ENCODE measurements around the gene CKS1B.
A peak's percentile ranks its signal among the peaks of the same experiment; 100 is the strongest.
"Not testable (repeated sequence)": the region's sequence is repeated elsewhere in the genome, so short reads cannot be mapped to it uniquely, and the experiment has no call there.

The CKS1B gene

DNA sequence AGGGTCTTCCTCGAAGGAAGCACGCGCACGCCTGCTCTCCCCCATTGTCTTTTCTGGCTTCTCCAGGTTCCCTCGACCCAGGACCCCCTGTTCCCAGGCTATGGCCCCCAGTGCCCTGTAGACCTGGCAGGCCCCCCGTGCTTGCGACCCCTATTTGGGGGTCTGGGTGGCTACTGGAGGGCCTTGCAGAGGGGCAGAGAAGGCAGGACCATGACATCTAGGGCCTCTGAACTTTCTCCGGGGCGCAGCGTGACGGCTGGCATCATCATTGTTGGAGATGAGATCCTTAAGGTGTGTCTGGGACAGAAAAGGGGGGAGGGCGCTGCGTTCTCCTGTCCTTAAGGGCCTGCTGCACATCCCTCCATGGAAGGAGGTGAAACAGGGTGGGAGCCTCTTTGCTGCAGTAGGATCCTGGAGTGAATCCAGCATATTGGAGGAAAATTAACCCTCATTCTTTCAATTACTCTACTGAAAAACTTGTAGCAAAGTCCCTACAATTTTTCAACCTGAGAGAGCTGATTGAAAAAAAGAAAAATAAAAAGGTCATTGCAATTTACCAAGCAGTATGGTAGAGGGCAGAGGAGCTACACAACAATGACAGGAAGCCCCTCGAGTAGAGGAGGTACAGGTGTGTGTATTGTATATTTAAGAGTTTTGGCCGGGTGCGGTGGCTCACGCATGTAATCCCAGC is 9.4 kb downstream of the CKS1B start:
- DNase-seq (ENCODE audit: low spot score) (no peak), FAIRE-seq (no peak)

DNA sequence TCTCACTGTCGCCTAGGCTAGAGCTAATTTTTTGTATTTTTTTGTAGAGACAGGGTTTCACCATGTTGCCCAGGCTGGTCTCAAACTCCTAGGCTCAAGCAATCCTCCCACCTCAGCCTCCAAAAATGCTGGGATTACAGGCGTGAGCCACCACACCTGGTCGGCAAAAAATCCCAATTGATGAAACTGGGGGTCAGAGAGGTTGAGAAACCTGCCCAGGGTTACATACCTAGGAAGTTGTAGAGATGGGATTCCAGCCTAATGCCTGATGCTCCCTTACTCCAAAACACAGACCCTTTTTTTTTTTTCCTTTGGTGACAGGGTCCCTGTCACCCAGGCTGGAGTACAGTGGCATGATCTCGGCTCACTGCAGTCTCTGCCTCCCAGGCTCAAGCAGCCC is 12.3 kb downstream of the CKS1B start:
- DNase-seq (ENCODE audit: low spot score); FAIRE-seq: not testable (repeated sequence)

DNA sequence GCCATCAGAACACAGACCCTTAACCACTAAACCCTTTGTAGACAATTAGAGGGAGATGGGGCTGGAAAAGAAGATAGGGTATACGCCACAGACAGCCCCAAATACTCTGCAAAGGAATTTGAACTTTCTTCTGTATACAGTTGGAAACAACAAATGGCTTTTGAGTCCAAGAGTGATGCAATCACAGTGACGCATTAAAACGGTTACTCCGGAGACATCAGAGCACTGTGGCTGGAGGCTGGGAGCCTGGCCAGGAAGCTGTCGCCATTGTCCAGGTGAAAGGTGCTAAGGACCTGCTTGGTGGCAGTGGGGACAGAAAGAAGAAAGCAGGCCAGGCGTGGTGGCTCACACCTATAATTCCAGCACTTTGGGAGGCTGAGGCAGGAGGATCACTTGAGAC is 12.8 kb downstream of the CKS1B start:
- DNase-seq (ENCODE audit: low spot score) (no peak), FAIRE-seq (no peak)

DNA sequence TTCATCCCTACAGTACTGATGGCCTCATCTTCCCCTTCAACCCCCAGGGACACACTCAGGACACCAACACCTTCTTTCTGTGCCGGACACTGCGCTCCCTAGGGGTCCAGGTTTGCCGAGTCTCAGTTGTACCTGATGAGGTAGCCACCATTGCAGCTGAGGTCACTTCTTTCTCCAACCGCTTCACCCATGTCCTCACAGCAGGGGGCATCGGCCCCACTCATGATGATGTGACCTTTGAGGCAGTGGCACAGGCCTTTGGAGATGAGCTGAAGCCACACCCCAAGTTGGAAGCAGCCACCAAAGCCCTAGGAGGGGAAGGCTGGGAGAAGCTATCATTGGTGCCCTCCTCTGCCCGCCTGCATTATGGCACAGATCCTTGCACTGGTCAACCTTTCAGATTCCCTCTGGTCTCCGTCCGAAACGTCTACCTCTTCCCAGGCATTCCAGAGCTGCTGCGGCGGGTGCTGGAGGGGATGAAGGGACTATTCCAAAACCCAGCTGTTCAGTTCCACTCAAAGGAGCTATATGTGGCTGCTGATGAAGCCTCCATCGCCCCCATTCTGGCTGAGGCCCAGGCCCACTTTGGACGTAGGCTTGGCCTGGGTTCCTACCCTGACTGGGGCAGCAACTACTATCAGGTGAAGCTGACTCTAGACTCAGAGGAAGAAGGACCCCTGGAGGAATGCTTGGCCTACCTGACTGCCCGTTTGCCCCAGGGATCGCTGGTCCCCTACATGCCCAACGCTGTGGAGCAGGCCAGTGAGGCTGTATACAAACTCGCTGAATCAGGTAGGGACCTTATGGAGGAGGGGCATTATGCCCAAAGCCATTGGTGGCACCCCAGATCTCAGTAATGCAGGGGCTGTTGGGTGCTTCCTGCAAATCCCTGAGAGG is 13.8 kb downstream of the CKS1B start:
- DNase-seq (ENCODE audit: low spot score): no peak
- FAIRE-seq: no peak

DNA sequence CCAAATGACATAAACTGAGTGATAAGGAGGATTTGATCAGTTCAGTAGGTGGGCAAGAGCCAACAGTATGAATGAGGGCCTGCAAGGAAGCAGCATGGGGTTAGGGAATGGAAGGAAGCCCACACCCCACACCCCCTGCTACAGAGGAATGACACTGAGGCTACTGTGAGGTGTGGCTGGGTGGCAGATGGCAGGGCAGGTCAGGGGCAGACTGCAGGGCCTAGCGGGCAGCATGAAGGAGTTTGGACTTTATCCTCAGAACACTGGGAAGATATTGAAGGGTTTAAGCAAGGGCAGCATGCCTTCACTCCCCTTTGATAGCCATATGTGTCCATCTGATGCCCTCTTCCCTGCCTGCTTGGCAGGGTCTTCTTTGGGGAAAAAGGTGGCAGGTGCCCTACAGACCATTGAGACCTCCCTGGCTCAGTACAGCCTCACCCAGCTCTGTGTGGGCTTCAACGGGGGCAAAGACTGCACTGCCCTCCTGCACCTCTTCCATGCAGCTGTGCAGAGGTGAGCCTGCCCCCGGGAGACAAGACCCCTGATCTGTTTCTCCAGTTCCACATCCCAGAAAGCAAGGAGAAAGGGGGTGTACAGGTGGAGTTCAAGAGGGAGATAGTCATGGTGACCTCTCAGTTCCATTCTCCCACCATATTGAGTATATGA is 14.8 kb downstream of the CKS1B start:
- DNase-seq (ENCODE audit: low spot score) (no peak), FAIRE-seq (no peak)

DNA sequence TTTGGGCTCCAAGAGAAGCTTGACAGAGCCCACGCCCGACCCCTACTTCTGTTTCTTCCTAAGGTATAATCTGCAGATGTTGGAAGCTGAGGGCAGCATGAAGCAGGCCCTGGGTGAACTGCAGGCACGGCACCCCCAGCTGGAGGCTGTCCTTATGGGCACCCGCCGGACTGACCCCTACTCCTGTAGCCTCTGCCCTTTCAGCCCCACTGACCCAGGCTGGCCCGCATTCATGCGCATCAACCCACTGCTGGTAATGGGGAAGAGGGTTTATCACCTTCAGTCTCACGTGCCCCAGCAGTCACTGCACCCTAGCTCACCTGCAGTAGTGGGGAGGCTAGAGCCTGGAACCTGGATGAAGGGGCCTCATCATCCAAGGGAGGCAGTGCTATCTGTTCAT is 15.8 kb downstream of the CKS1B start:
- DNase-seq (ENCODE audit: low spot score) (no peak), FAIRE-seq (no peak)

DNA sequence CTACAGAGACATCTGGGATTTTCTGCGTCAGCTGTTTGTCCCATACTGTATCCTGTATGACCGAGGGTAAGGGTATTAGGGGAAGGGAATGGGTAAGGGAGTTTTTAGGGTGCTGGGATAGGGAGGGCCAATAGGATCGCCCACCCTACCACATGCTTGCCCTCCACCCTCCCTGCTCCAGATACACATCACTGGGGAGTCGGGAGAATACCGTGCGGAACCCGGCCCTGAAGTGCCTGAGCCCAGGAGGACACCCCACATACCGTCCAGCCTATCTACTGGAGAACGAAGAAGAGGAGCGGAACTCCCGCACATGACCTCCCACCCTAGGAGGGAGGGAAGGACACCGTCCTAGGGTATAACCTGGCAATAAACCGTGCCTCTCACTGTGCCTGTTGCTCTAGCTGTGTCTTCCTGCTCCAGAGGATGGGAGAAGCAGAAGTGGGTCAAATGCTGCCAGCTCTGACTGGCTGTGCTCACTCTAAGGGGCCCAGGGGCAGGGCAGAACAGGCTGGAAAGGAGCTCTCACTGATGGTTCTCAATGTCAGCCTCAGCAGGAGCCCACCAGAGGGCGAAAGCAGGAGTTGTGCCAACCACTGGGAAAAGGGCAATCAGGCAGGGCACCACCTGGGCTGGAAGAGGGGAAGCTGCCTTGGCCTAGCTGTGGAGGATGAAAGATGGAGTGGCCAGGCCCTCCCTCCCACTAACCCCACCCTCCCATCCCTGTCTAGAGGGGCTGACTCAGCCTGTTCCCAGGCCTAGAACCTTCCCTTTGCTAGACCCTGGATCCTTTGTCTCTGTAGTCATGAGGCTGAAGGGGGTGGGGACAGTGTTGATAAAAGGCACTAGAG is 18.5 kb downstream of the CKS1B start:
- FAIRE-seq (no peak), DNase-seq (ENCODE audit: low spot score) (no peak)

DNA sequence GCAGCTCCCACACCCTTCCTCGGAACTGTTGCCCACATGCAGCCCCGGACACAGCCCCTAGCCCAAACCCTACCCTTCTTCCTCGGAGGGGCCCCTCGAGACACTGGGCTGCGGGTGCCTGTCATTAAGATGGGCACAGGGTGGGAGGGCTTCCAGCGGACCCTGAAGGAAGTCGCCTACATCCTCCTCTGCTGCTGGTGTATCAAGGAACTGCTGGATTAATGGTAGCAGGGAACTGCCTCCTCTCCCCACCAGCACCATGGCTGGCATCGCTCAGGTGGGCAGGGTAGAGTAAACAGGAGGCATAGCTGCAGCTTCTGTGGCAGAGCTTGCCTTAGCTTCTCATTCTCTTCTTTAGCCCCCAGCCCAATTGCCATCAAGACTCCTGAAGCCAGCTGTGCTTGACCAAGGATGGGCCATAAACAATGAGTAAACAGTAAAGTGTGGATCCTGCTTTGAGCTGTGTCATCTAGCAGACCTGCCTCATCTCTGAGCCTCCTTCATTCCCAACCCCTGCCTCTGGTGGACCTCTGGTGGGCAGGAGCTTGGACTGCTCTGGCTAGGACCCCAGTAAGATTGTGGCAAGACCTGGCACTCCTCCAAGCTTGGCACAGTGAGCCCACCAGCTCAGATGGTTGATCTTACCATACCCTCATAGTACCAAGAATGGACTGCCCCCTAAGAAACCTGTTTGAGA is 19.2 kb downstream of the CKS1B start, which contains the start of gene LENEP:
LENEP (plus strand) TSS at position 15 of the 697 bp plus-strand sequence; CDS start at position 37, 22 bp downstream.
- DNase-seq (ENCODE audit: low spot score): no peak
- no peak for FAIRE-seq

DNA sequence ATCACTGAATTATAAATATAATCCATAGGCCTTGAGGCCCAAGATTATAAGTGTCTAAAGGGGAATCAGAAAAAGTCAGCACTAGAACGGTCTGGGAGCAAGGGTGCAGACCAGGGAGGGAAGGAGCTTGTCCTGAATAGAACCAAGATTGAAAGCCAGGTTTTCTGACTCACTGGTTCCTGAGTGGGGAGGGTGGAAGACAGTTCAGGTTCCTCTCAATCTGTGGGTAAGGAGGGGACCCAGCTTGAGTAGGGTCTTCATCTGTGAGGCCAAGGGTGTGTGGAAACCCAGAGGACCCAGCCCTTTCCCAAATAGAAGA is 19.7 kb downstream of the CKS1B start:
- FAIRE-seq (no peak), DNase-seq (ENCODE audit: low spot score) (no peak)

DNA sequence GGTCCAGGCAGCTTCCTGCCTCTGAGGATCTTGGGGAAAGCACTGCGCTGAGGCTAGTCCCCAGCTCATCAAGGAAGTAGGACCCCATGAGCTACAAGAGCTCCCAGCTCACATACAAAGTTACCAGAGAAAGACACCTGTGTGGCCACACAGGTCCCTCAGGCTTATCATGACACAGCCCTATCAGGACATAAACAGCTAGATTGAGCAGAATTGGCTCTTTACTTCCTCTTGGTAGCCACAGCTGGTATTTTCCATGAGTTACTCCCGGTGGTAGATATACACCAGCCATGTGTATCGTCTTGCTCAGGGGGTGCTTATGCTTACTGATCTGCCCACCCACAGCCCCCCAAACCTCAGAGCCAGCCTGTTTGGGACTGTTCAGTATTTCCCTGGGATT is 20.1 kb downstream of the CKS1B start:
- DNase-seq (ENCODE audit: low spot score) (no peak), FAIRE-seq (no peak)

DNA sequence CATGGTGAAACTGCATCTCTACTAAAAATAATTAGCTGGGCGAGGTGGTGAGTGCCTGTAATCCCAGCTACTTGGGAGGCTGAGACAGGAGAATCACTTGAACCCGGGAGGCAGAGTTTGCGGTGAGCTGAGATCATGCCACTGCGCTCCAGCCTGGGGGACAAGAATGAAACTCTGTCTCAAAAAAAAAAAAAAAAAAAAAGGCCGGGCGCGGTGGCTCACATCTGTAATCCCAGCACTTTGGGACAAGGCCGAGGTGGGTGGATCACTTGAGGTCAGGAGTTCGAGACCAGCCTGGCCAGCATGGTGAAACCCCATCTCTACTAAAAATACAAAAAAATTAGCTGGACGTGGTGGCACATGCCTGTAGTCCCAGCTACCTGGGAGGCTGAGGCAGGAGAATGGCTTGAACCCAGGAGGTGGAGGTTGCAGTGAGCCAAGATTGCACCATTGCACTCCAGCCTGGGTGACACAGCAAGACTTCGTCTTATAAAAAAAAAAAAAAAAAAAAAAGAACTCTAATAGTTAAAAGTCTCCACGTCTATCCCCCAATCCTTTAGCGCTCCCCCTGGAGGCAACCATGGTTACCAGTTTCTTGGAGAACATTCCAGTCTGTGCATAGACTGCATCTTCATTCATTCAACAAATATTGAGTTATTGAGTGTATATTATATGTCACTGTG is 21.0 kb downstream of the CKS1B start:
- not testable (repeated sequence) for FAIRE-seq
- DNase-seq (ENCODE audit: low spot score): peak; percentile 54

DNA sequence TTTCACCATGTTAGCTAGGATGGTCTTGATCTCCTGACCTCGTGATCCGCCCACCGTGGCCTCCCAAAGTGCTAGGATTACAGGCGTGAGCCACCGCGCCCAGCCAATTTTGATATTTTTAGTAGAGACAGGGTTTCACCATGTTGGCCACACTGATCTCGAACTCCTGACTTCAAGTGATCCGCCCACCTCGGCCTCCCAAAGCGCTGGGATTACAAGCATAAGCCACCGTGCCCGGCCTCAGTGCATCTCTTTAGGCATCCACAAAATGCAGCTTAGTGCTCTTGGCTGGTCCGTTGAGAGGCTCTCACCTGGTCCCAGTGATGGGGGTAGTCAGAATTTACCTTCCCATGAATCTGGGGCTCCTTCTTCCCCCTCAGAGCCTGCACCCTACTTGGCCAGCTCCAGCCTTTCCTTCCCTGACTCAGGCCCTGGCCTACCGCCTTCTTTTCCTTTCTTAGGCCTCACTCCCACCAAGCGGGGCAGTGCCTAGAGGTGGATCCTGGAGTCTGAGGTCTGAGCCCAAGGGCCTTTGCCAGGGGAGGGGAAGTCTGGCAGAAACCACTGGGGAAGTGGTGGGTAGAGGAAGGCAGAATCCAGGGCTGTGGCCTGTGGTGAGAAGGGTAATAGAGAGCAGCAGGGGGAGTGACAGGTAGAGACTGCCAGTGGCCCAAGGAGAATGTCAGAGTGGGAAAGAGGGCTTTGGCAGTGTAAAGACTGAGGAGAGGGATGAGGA is 22.7 kb downstream of the CKS1B start:
- DNase-seq (ENCODE audit: low spot score): no peak
- no peak for FAIRE-seq

DNA sequence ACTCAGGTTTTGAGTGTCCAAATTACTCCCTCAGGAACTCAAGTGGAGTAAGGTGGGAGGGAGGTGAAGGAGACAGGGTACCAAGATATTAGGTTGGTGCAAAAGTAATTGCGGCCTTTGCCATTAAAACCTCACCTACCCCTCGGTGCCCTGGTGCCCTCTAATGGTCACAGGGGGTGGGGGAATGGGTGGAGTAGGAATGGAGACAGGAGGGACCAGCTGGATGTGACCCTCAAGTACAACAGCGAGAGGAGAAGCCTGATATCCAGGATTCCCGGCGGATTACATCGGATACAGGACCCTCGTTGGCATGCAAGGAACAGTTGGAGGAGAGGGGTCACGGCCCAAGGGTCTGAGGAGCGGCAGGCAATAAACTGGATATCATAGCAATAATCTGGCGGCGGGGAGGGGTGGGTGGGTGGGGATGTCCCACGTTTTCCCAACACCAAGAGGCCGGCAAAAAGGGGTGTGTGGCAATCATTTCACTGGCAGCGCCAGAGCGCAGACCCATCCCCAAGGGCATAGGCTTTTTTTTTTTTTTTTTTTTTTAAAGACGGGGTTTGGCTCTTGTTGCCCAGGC is 23.8 kb downstream of the CKS1B start:
- FAIRE-seq (no peak), DNase-seq (ENCODE audit: low spot score) (no peak)

DNA sequence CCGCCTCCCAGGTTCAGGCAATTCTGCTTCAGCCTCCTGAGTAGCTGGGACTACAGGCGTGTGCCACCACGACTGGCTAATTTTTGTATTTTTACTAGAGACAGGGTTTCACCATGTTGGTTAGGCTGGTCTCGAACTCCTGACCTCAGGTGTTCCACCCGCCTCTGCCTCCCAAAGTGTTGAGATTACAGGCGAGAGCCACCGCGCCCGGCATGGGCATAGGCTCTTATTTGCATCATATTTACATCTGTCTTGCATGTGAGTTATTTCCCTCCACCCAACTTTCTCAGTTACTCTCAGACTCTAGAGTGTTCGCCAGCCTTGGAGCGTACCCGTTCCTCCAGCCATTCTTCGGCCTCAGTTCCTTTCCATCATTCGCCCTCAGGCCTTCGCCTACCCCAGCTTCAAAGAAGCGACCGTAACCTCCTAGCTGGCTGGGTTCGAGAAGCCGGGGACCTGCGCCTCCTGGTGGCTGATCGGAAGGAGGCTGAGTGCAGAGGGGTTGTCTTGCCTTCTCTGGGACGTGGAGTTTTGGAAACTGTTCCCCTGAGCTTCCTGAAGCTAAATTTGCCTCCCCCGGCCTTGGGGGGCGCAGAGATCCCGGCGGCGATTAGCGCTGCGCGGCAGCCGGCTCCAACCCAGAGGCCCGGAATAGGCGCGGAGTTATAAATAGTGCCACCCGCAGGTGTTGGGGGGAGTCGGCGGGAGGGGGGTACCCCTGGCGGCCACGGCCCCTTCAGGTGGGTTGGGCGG is 24.5 kb downstream of the CKS1B start:
- peak; percentile 67 for DNase-seq (ENCODE audit: low spot score)
- no peak for FAIRE-seq

DNA sequence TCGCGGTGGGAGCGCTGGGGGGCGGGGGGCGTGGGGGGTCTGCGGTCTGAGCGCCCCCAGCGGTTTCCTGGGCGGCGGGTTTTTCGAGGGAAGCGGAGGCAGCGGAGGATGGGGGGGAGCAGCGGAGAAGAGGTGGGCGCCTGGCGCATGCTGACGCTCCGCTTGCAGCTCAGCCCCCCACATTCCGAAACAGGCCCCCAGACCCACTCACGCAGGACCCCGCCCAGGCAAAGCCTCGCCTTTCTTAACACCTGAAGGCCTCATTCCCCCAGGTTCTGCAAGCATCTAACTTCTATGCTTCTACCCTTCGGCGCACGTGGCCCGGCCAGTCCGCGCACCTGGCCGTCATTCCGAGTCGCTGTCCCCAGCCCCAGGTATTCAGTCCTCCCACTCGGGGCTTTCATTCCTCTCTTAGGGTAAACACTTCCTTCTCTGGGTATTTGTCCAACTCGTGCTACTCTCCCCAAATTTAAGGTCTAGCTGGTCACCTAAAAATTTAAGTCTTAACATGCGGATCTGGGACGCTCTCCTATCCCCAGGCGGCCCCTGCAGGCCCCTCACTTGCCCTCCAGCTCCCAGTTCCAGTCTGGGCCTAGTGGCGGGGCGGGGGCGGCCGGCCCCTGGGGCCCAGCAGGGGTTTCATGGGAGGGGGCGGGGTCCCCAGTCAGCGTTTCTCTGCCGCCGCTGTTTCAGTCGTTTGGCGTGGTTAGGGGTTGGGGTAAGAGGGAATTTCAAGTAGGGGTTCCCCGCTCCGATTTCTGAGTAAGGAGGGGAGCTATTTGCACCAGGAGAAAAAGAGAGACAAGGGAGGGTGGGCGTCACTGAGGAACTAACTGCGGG is 25.3 kb downstream of the CKS1B start:
- DNase-seq (ENCODE audit: low spot score) (no peak), FAIRE-seq (no peak)

DNA sequence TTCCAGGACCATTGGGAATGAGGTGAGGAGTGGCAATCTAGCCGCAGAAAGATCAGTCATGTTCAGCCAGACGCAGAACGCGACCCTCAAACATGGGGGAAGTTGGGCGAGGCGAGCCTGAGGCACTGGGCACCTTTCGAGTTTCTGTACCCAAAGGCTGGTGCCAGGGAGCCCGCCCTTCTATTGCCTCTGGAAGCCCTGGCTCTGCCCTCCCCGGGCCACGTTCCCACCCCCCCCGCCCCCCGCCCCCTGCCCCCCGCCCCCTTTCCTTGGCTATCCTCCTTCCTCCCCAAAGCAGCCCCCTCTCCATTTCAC is 25.9 kb downstream of the CKS1B start:
- FAIRE-seq (no peak), DNase-seq (ENCODE audit: low spot score) (peak; percentile 56)

DNA sequence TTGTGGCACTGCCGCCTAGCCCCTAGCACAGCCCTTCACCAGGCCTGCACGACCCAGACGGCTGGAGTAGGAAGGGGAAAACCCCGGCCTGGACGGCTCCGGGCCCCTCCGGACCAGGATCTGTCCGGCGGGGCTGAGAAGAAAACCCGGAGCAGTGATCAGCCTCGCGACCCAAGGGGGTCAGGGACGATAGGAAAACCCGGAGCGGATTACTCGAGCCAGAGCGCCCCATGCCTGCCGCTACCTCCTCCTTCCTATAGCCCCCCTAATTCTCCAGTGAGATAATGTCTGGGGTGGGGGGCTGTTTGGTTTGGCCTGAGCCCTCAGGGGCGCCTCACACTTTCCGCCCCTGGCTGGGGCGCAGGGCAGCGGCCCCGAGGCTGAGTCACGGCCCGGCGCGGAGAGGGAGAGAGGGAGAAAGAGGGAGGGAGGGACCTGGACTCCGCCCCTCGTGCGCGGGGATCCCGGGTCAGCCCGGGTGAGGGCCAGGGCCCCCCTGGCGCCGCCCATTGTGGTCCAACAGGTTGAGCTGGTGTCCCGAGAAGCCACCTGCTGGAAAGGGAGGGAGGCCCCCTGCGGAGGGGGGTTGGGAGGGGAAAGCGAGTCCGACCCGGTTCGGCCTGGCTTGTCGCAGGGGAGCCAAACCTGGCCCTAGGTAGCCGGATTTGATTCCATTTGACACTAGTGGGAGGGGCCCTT is 26.4 kb downstream of the CKS1B start:
- no peak for FAIRE-seq
- DNase-seq (ENCODE audit: low spot score): peak; percentile 86
